GM19395 (cell line): ENCODE data around the gene ZNF784.
A peak's percentile ranks its signal among the peaks of the same experiment; 100 is the strongest.

Experiments
- ATAC-seq: cut with Tn5 transposase; IDR thresholded peaks from one replicate; pipeline ENCODE4 v1.9.1; 2021; ENCODE audit warnings: mild to moderate bottlenecking, moderate library complexity; ENCODE audit not compliant: unreplicated experiment

ZNF784 gene

DNA sequence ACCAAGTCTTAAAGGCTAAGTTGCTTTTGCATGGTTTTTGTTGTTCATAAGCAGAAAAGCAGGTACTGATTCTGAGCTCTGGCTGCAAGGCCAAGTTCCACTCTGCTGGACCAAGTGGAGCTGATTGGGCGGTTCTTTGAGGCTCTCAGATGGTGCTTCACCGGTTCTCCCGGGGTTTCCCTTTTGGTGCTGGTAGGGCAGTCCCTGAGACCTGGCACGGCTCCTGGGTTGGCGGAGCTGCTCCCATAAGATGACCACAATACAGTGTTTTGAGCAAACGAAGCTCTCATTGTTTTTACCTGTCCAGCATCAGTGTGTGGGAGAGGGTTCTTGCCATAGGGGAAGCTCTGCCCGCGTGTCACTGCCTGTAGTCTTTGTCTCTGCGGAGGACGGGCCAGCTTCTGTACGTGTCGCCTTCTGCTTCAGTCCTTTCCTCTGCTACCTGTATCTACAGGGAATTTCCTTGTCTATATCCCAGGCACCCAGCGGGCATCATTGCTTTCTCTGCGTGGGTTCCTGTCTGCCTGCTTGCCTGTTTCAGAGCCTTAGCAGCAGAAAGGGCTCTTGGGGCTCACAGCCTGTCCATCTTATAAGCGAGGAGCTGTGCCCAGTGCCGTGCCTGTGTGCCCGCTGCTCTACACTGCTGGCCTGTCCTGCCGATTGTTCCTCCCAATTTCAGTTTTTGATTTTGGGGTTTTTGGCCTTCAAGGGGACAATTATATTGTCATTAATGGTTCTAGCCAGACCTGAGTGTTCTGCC lies 32.8 kb upstream of the ZNF784 start:
- no peak for ATAC-seq

DNA sequence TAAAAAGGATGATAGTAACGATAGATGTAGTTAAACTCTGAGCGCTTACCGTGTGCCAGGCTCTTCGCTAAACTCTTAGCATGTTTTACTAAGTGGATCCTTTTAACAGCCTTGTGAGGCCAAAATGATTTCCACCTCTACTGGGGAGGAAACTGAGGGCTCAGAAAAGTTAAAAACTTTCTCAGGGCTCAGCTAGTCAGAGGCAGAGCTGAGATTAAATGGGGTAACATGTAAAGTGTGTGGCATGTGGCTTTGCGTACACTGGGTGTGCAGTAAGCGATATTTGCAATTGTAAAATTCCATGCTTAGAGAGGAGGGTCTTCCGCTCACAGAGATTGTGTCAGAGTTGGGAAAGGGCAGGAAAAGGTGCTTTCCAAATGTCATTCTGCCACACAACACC lies 32.2 kb upstream of the ZNF784 start:
- no peak for ATAC-seq

DNA sequence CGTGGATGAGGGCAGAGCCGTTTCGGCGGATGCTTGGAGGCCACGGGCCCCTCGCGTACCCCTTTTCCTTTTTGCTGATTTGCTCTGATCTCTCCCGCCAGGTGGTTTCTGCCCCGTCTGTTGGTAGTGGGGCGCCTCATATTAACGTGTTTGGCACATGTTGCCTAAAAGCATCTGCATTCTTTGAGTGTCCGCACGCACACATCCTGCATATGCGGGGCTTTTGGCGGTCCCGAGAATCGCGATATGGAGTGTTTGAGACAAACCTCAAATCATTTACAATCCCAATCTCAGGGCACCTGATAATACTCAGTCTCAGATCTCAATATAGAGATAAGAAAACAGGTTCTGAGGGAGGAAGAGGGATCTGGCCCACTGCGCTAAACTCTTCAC lies 31.3 kb upstream of the ZNF784 start:
- ATAC-seq: no peak

DNA sequence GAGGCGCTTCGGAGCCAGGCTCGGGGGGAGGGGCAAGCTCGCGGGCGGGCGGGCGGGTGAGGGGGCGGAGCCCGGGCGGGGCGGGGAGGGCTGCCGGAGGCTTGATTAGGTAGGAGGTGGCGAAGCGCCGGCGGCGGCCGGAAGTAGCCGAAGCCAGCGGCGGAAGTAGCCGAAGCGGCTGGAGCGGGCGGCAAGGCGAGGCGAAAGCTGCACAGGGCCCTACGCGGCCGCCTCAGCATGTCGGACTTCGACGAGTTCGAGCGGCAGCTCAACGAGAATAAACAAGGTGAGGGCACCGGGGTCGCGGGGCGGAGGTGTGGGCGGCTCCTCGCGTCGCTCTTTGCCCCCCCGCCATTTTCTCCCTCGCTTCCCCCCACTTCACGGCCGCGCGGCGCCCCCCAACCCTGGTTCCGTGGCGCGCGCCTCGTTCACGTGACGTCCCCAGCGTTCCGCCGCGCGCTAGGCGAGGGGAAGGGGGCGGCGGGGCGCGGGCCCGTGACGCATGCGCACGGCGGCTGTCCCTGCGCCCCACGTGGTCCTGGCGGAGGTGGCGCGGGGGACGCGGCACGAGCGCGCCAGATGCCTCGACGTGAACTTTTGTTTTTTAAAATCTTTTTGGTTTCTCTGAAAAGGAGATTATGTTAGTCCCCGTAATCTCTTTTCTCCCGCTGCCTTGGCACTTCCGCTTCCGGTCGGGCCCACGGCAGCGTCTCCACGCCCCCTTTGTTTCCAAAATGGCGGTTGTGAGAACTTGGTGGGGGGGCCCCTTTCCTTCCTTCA lies 30.7 kb upstream of the ZNF784 start, which contains the start of gene U2AF2:
TSS of gene U2AF2 (plus strand) at position 168 of the 780 bp plus-strand sequence. CDS start at position 238, 70 bp downstream.
- peak; percentile 41 for ATAC-seq

DNA sequence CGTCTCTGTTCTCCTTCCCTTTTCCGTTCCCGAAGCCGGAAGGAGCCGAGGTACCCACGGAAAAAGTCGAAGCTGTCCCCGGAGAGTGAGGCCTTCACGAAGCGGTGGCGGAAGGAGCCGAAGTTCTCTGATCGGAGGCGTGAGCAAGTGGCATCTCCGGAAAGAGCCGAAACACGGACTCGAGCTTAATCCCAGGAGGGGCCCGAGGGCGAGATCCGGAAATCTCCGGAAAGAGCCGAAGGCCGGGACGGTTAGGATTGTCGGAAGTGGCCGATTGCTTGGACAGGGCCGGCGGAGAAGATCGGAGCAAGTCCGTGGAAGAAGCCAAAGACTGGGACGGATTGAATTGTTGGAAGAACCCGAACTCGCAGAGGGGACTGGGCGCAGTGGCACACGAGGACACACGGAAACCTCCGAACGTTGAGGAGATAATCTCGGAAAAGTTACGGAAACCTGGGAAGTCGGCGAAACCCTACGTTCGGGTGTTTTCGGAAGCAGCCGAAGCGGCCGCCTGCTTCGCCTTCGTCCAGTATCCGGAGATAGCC lies 30.0 kb upstream of the ZNF784 start:
- peak; percentile 56 for ATAC-seq

DNA sequence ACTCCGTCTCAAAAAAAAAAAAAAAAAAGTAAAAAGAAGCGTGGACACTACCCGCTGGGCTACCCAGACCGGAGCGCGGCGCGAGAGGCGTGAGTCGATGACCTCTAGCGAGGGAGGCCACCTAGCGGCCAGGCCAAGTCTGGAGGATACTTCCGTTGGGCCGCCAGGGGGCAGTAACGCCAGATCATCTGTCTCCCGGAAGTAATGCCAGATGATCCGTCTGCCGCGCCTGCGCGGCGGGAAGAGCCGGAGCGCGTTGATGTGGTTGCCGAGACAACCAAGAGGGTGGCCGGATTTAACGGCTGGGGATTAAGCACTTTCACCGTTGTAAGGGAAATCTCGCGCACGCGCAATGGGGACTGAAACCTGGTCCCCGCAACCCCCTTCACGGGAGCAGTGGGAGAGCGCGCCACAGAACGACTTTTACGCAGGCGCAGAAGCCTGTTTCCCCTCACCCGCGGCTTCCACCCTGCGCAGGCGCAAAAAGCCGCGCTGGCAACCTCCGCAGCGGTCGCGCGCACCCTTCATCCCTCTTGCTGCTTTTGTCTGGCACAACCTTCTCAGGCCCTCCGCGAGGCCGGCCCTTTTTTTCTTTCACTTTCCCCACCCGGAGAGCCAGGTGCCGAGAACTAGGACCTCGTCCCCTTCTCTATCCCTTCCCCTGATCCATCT lies 29.4 kb upstream of the ZNF784 start:
- peak; percentile 54 for ATAC-seq

DNA sequence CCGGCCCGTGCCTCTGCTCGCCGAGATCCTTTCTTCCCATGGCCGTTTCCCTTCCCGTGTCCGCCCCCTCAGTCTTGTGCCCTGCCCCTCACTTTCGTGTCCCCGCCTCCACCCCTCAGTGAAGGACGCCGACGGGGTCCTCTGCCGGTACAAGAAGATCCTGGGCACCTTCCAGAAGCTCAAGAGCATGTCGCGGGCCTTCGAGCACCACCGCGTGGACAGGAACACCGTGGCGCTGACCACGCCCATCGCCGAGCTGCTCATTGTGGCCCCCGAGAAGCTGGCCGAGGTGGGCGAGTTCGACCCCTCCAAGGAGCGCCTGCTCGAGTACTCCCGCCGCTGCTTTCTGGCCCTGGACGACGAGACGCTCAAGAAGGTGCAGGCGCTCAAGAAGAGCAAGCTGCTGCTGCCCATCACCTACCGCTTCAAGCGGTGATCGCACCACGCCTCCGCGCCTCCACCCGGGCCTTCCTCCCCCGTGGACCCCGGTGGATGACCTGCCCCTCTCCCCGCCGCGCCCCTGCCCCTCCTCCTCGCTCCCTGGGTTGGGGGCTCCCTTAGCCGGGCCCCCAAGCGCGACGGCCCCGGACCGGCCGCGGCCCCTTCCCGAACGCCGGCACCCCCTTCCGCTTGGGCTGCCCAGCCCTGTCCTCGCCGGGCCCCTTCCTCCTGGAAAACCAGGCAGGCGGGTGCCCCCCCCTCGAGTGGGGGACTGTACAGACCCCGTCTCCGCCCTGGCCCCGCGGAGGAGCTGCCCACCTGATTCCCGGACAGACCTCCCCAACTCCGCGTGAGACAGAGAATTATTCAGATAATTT lies 28.2 kb upstream of the ZNF784 start:
- ATAC-seq: no peak

DNA sequence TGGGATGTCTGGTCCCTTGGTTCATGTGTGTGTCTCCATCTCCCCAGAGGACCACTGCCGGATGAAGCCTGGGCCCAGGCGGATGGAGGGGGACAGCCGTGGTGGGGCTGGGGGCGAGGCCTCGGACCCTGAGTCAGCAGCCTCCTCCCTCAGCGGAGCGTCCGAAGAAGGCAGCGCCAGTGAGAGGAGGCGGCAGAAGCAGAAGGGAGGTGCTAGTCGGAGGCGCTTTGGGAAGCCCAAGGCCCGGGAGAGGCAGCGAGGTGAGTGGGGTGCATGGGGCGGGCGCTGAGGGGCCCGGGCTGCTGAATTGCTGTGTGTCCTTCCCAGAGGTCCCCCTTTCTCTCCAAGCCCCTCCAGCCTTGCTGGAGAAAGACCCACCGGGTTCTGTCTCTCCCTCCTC lies 26.9 kb upstream of the ZNF784 start:
- ATAC-seq: no peak

DNA sequence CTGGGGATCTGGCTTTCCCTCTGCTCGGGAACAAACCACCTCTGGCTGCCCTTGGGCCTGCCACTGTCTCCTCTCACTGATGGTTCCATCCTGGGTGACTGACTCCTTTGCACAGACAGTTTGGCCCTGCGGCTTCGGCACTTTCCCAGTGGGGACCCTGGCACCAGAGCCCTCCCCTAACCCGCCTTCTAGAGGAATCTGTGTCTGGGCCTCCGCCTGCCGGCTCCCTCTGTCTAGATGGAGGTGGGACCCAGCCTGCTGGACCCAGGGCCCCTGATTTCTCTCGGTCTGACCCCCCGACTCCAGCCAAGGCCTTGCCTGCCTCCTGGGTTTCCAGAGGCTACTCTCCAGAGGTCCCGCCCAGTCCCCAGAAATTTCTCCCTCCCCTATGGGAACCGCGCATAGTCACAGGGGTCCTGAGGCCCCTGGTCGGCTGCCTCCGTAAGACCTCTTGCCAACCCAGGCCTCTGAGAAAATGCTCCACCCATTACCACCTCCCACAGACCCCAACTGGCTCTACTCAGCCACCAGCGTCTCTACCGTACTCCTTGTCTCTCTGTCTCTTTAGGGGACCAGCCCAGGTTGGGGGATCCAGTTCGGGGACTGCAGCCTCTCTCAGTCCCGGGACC lies 26.4 kb upstream of the ZNF784 start:
- no peak for ATAC-seq

DNA sequence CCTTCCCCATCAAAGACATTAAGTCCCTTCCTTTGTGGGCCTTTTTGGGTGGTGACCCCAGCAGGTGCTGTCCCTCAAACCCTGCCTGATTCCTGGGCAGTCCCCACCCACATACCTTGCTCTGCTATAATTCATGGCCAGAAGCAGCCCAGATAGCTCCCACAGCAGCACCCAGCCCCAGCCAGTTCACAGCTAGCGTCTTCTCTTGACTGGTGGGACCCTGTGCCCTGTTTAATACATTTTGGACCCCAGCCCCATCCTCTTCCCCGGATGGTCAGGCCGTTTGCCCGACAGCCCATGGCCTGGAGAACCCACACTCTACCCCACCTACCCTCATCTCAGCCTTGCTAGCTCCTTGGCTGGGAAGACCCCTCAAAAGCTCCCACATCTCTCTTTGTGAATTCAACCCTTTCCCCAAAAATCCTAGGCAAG lies 25.8 kb upstream of the ZNF784 start:
- ATAC-seq: no peak

DNA sequence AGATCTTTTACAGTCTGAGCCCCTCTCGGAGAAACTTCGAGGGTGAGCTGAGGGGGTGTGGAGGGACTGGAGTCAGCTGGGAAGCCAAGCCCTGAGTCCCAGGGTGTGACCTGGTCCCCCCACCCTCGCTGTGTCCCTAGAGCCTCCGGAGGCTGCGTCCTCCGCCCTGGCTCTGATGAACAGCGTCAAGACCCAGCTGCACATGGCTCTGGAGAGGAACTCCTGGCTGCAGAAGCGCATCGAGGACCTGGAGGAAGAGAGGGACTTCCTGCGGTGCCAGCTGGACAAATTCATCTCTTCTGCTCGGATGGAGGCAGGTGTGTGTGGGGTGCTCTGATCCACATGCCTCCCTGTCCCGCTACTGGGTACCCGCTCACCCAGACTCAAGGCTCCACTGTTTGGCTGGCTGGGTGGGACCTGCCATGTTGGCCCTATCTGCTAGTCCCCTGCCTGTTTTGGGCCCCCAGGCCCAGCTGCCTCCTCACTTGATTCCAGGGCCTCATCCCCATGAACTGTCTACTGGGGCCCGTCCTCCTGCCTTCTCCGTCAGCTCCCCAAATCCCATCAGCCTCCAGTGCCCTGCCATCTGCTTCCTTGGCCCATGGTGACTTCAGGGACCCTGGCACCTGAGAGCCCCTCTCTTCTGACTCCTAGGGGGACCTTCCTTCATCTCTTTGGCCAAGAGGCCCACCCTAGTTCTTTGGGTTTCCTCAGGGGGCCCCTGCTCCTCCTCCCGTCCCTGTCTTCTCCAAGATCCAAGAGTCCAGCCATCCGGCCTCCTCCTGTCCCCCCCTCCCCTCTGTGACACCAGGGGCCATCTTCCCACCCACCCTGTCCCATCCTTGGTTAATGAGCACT lies 25.1 kb upstream of the ZNF784 start:
- no peak for ATAC-seq

DNA sequence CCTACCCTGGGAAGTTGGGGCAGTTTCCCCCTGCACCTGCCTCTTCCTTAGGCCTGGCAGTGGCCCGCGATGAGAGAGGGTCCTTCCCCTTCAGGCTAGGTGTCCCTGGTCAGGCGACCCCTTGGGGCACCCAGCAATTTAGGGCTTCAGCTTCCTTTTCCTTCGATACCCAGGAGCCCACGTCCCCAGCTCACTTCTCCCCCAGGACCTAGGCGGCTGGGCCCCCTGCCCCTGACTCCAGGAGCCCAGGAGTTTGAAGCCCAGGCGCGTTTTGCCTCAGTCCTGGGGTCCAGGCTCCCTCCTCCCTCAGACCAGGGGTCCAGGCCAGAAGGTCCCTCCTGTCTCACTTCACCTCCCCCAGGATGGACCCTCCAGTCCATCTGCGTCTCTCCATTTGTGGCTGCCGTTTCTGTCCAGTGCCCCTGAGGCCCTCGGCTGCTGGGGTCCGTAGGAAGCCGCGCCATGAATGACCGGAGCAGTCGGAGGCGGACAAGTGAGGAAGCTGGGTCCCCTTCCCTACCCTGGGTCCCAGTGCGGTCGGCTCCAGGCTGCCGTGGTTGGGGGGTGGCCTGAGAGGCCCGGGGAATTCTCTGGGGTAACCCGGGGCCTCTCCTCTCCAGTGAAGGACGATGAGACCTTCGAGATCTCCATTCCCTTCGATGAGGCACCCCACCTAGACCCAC lies 24.4 kb upstream of the ZNF784 start:
- no peak for ATAC-seq

DNA sequence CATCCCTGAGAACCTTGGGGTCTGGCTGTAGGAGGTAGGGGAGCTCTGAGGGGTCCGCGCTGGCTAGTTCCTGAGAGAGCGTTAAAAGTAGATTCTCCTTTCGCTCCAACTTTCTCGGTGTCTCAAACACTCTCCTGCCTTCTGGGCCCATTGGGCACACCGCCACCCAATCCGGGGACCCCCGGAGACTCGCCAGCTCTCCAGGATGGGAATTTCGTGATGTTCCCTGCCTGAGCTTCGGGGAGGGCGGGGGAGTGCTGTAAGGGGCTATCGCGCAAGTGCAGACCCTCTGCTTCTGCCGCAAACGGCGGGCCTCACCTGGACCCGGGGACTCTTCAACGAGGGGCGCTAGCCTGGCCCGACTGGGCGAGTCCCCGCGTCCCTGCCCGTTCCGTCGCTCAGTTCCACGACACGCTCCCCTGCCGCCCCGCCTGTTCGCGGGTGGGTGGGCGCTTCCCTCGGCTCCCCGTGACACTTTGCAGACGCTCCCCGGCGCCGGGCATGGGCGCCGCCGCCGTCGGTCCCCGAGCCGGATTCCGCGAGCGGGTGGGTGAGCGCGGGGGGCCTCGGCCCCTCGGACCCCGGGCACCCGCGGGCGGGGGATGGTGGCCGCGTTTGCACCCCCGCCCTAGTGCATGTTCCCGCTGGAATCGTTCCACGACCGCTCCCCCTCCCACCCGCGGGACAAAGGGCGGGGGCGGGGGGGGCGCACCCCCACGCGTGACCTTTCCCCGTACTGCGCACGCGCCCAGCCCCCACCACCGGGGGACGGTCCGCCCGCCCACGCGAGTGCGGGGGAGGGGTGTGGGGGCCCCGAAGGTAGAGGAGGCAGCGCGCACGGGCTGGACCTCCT lies 23.6 kb upstream of the ZNF784 start, which contains the start of gene CCDC106:
TSS of gene CCDC106 (plus strand) at position 481 of the 853 bp plus-strand sequence. CDS start 835 bp downstream, outside the sequence.
- no peak for ATAC-seq

DNA sequence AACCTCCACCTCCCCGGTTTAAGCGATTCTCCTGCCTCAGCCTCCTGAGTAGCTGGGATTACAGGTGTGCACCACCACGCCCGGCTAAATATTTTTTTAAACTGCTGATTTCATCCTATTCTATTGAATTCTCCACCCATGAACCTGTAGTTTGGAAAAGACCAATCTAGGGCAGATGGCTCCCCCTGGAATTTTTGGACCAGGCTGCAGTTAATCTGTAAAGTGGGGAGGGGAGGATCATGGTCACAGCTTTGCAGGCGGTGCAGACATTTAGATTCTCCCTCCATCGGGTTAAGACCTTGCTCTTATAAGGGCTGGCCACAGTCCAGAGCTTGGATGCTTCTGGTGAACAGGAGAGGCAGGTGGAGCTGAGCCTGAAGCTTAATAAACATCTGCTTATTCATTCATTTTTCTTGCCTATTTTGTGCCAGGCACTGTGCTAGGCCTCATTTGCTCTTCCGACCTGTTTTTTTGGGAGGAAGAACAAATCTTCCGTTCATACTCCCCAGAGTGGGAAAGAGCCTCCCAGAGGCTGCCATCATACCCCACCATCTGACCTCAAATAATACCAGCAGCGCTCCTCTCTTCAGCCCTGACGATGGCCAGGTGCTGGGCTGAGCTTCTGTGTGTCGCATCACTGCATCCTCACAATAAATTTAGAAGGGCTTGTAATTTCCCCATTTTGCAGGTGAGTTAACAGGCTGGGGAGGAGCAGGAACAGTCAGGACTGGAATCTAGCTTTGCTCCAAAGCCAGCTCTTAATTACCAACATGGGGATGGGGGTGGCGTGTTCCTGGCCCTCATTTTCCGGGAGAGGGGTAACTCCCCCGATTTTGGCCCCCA lies 22.7 kb upstream of the ZNF784 start:
- no peak for ATAC-seq

DNA sequence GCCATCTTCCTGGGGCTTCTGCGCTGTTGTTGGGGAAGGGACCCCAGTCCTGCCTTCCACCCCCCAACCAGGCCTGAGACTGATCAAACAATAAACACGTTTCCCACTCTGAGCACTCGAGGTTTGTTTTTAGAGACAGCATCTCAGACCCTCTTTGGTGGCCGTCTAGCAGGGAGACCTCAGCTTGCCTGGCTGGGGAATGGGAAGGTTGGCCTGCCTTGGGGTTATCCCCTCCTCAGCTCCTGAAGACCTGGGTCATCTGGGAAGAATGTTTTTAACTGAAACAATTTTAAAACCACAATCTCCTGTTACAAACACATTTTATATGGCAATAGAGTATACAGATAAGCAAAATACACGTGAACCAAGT lies 21.1 kb upstream of the ZNF784 start:
- no peak for ATAC-seq

DNA sequence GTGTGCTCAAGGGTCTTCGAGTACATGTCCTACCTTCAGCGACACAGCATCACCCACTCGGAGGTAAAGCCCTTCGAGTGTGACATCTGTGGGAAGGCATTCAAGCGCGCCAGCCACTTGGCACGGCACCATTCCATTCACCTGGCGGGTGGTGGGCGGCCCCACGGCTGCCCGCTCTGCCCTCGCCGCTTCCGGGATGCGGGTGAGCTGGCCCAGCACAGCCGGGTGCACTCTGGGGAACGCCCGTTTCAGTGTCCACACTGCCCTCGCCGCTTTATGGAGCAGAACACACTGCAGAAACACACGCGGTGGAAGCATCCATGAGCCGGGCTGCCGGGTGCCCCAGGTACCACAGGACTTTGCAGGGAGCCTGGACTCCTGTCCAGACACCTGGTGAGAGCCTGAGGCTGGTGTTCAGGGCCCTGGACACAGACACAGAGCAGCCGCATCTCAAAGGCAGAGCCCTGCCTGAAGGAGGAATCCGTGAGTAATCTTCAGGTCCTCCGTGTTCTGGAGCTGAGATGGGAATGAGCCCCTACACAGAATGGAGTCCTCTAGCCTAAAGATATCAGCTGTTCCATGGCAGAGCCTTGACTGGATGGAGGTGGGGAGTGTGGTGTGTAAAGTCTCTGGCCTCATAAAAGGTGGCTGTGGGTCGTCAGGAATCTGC lies 20.6 kb upstream of the ZNF784 start:
- no peak for ATAC-seq
